H1 (cell line): ENCODE data around the gene SHLD2. TPM values are rescaled to one million over a fixed set of nuclear protein-coding genes. Genes with fewer than 3 reads are reported as not detected.

Experiments
- CTCF ChIA-PET: fragments of 300-600 bp; sonication (Branson Sonifier 250); formaldehyde crosslinking; loops from one replicate; lab custom pipeline; 2021; ENCODE audit not compliant: partially characterized antibody; lab: Charles Lee
- POLR2A ChIA-PET: fragments of 300-600 bp; sonication (Branson Sonifier 250); formaldehyde crosslinking; loops from one replicate; lab custom pipeline; 2021; ENCODE audit warnings: inconsistent platforms; ENCODE audit not compliant: partially characterized antibody; lab: Charles Lee
- DNase-seq, 2 experiments: peaks; one replicate each; pipeline versions ENCODE4 v3.0.0 to v3.0.0-alpha.2; 2010 to 2022; ENCODE audit warnings: low spot score in 2 of 2, low read depth in 1 of 2, mixed read lengths in 1 of 2
- FAIRE-seq: peaks from 2 replicates; lab custom pipeline; 2011; peaks lifted over from hg19 to GRCh38; lab: Jason Lieb, UNC
- H2AFZ ChIP-seq: 2 replicates; pipeline ENCODE4 v1.8.1; 2012; ENCODE audit warnings: low read length, inconsistent platforms
- H2AK5ac ChIP-seq: 2 replicates; pipeline ENCODE4 v1.6.1; 2013; ENCODE audit warnings: low read depth, low read length
- H2BK120ac ChIP-seq: replicated peaks from 2 replicates; pipeline ENCODE3; 2013; ENCODE audit warnings: low read depth, low read length, inconsistent platforms
- H2BK12ac ChIP-seq: 2 replicates; pipeline ENCODE4 v1.6.1; 2013; ENCODE audit warnings: low read depth, low read length
- H2BK15ac ChIP-seq: 2 replicates; pipeline ENCODE4 v1.6.1; 2013; ENCODE audit warnings: low read length
- H2BK20ac ChIP-seq: 2 replicates; pipeline ENCODE4 v1.6.1; 2013; ENCODE audit warnings: low read length
- H2BK5ac ChIP-seq: 2 replicates; pipeline ENCODE4 v1.6.1; 2013; ENCODE audit warnings: low read depth, low read length
- H3K14ac ChIP-seq: 2 replicates; pipeline ENCODE4 v1.6.1; 2013; ENCODE audit warnings: inconsistent platforms; ENCODE audit not compliant: insufficient read length
- H3K18ac ChIP-seq: 2 replicates; pipeline ENCODE4 v1.6.1; 2013; ENCODE audit warnings: low read length; ENCODE audit errors: extremely low read depth
- H3K23ac ChIP-seq: 2 replicates; pipeline ENCODE4 v1.6.1; 2013; ENCODE audit warnings: inconsistent platforms; ENCODE audit not compliant: insufficient read length
- H3K23me2 ChIP-seq: 2 replicates; pipeline ENCODE4 v1.6.1; 2013; ENCODE audit warnings: low read depth, low read length
- H3K27ac ChIP-seq: 2 replicates; pipeline ENCODE4 v1.6.1; 2011; ENCODE audit warnings: low read depth, low read length, inconsistent platforms
- H3K27me3 ChIP-seq, 4 experiments: replicated peaks in 1 of 4; 1 replicate in 1 of 4; 2 replicates in 3 of 4; pipeline versions ENCODE4 v1.6.1 to v1.8.1; 2011 to 2013; ENCODE audit warnings: low read length in 3 of 4, mild to moderate bottlenecking in 3 of 4, inconsistent platforms in 2 of 4, mixed read lengths in 2 of 4, moderate library complexity in 1 of 4; ENCODE audit not compliant: control insufficient read depth in 3 of 4, insufficient read depth in 3 of 4; ENCODE audit errors: extremely low read depth in 1 of 4
- H3K36me3 ChIP-seq, 4 experiments: 2 replicates each; pipeline versions ENCODE4 v1.6.1 to v1.8.1; 2011 to 2013; ENCODE audit warnings: mild to moderate bottlenecking in 4 of 4, low read length in 3 of 4, moderate library complexity in 2 of 4, control low read depth in 1 of 4, inconsistent platforms in 1 of 4; ENCODE audit not compliant: insufficient read depth in 4 of 4, control insufficient read depth in 2 of 4
- H3K4ac ChIP-seq: replicated peaks from 2 replicates; pipeline ENCODE3; 2013; ENCODE audit warnings: low read length, low read depth, mixed read lengths, inconsistent platforms; ENCODE audit not compliant: insufficient read length
- H3K4me1 ChIP-seq, 4 experiments: replicated peaks in 1 of 4; 1 replicate in 1 of 4; 2 replicates in 3 of 4; pipeline versions ENCODE4 v1.6.1 to v1.8.1; 2011 to 2013; ENCODE audit warnings: low read length in 3 of 4, inconsistent platforms in 2 of 4, mixed read lengths in 1 of 4; ENCODE audit not compliant: insufficient read depth in 4 of 4, control insufficient read depth in 3 of 4
- H3K4me2 ChIP-seq, 2 experiments: 2 replicates each; pipeline versions ENCODE4 v1.6.1 to v1.8.1; 2011 to 2013; ENCODE audit warnings: low read depth in 2 of 2, low read length in 2 of 2, control low read depth in 1 of 2, inconsistent platforms in 1 of 2, mild to moderate bottlenecking in 1 of 2; ENCODE audit not compliant: insufficient read depth in 1 of 2
- H3K4me3 ChIP-seq, 4 experiments: fragments of 200-600, 300-600 bp in 1 of 4; sonication (generic), shearing (Covaris generic), sonication (Bioruptor Twin) in 1 of 4; 2 replicates each; pipeline versions ENCODE4 v1.5.1 to v1.8.1; 2011 to 2016; ENCODE audit warnings: low read length in 4 of 4, low read depth in 3 of 4, control low read depth in 2 of 4, inconsistent platforms in 2 of 4, mild to moderate bottlenecking in 2 of 4, mixed read lengths in 1 of 4, moderate library complexity in 1 of 4; ENCODE audit not compliant: insufficient read depth in 2 of 4; ENCODE audit errors: extremely low read depth in 1 of 4
- H3K56ac ChIP-seq: replicated peaks from 2 replicates; pipeline ENCODE3; 2013; ENCODE audit warnings: low read depth, mild to moderate bottlenecking, mixed read lengths, low read length, inconsistent platforms; ENCODE audit not compliant: insufficient read length
- H3K79me1 ChIP-seq: 2 replicates; pipeline ENCODE4 v1.6.1; 2013; ENCODE audit warnings: low read depth, low read length, control low read depth
- H3K79me2 ChIP-seq, 2 experiments: 2 replicates each; pipeline versions ENCODE4 v1.6.1 to v1.8.1; 2012 to 2013; ENCODE audit warnings: low read length in 2 of 2, mild to moderate bottlenecking in 2 of 2, inconsistent platforms in 1 of 2; ENCODE audit not compliant: insufficient read depth in 2 of 2, control insufficient read depth in 1 of 2
- H3K9ac ChIP-seq, 4 experiments: replicated peaks in 1 of 4; 1 replicate in 1 of 4; 2 replicates in 3 of 4; pipeline versions ENCODE4 v1.6.1 to v1.8.1; 2011 to 2013; ENCODE audit warnings: low read depth in 3 of 4, low read length in 3 of 4, control low read depth in 2 of 4, mild to moderate bottlenecking in 2 of 4, moderate library complexity in 2 of 4, inconsistent platforms in 1 of 4; ENCODE audit errors: extremely low read depth in 1 of 4
- H3K9me3 ChIP-seq, 2 experiments: 2 replicates each; pipeline versions ENCODE4 v1.6.1 to v1.8.1; 2012 to 2013; ENCODE audit warnings: mild to moderate bottlenecking in 2 of 2, moderate library complexity in 2 of 2, control low read depth in 1 of 2, inconsistent platforms in 1 of 2, low read depth in 1 of 2, low read length in 1 of 2, mixed read lengths in 1 of 2; ENCODE audit not compliant: insufficient read depth in 2 of 2
- H4K20me1 ChIP-seq, 2 experiments: replicated peaks in 1 of 2; 2 replicates each; pipeline versions ENCODE3 to v1.8.1; 2011 to 2013; ENCODE audit warnings: inconsistent platforms in 2 of 2, low read length in 2 of 2, mild to moderate bottlenecking in 1 of 2; ENCODE audit not compliant: insufficient read depth in 2 of 2, control insufficient read depth in 1 of 2
- H4K5ac ChIP-seq: 2 replicates; pipeline ENCODE4 v1.6.1; 2013; ENCODE audit warnings: low read length, low read depth, mixed read lengths, inconsistent platforms; ENCODE audit not compliant: insufficient read length
- H4K8ac ChIP-seq: 2 replicates; pipeline ENCODE4 v1.8.0; 2013; ENCODE audit warnings: mild to moderate bottlenecking, moderate library complexity, low read length, inconsistent platforms; ENCODE audit not compliant: insufficient read depth; ENCODE audit errors: extremely low read depth
- H4K91ac ChIP-seq: replicated peaks from 2 replicates; pipeline ENCODE3; 2013; ENCODE audit warnings: low read length, mixed read lengths, inconsistent platforms; ENCODE audit not compliant: insufficient read length
- BACH1 ChIP-seq: IDR thresholded peaks from 2 replicates; pipeline ENCODE4 v1.6.1; 2012; ENCODE audit warnings: low read length, improper control_type of control experiment
- HDAC2 ChIP-seq, 2 experiments: fragments of 300-600 bp in 1 of 2; sonication (generic) in 1 of 2; IDR thresholded peaks; 2 replicates each; pipeline ENCODE4 v1.6.1; 2011 to 2012; ENCODE audit warnings: low read depth in 2 of 2, low read length in 2 of 2, mild to moderate bottlenecking in 2 of 2, moderate library complexity in 2 of 2, borderline replicate concordance in 1 of 2, inconsistent platforms in 1 of 2
- KDM4A ChIP-seq: IDR thresholded peaks from one replicate; pipeline ENCODE4 v1.7.1; 2012; ENCODE audit warnings: low read depth, mild to moderate bottlenecking, moderate library complexity, low read length, inconsistent platforms; ENCODE audit not compliant: severe bottlenecking
- POLR2A ChIP-seq, 2 experiments: IDR thresholded peaks; 1 replicate in 1 of 2; 2 replicates in 1 of 2; pipeline ENCODE4 v1.6.1; 2011; ENCODE audit warnings: low read depth in 2 of 2, low read length in 2 of 2, mild to moderate bottlenecking in 2 of 2; ENCODE audit errors: control extremely low read depth in 1 of 2
- RAD21 ChIP-seq, 2 experiments: IDR thresholded peaks in 1 of 2; conservative IDR thresholded peaks in 1 of 2; 2 replicates each; pipeline ENCODE4 v1.6.1; 2011; ENCODE audit warnings: low read depth in 2 of 2, low read length in 2 of 2, improper control_type of control experiment in 1 of 2, inconsistent platforms in 1 of 2, mild to moderate bottlenecking in 1 of 2, moderate library complexity in 1 of 2
- RBBP5 ChIP-seq: IDR thresholded peaks from 2 replicates; pipeline ENCODE4 v1.7.1; 2012; ENCODE audit warnings: low read depth, mild to moderate bottlenecking, inconsistent platforms, low read length, moderate library complexity, borderline replicate concordance
- TCF12 ChIP-seq: IDR thresholded peaks from 2 replicates; pipeline ENCODE4 v1.6.1; 2011; ENCODE audit warnings: low read depth, mild to moderate bottlenecking, low read length
- WGBS, 2 experiments: shearing (Covaris generic) in 1 of 2; methylation state at CpG; one replicate each; pipeline versions ENCODE4 v1.1.6 to v1.1.7; 2013 to 2015; ENCODE audit warnings: low lambda C conversion rate in 2 of 2, mixed read lengths in 2 of 2, inconsistent platforms in 1 of 2, low coverage in 1 of 2, missing lambda C conversion rate in 1 of 2; ENCODE audit not compliant: insufficient replicate concordance in 2 of 2, insufficient coverage in 1 of 2, insufficient read length in 1 of 2; ENCODE audit errors: extremely low coverage in 1 of 2, missing lambda C conversion rate in 1 of 2; 5-methylcytosine and 5-hydroxymethylcytosine counted together
- long read RNA-seq, 2 experiments: library from RNA in 1 of 2; library from capped mRNA in 1 of 2; stranded (forward); transcript quantifications; one replicate each; pipeline ENCODE4 v2.0.0, GENCODE V29; 2021; ENCODE audit warnings: inconsistent platforms in 1 of 2
- polyA minus RNA-seq, 3 experiments: library from RNA; depleted of rRNA, polyadenylated mRNA; stranded (reverse); fragments of >200 nt; gene quantifications; 1 replicate in 2 of 3; 2 replicates in 1 of 3; pipeline ENCODE4 v1.2.3, GENCODE V29; 2011
- polyA plus RNA-seq, 7 experiments: library from polyadenylated mRNA; depleted of rRNA in 3 of 7; stranded (reverse) in 5 of 7; unstranded in 2 of 7; fragments of >200 nt in 5 of 7; fragments of 200-250 nt in 2 of 7; gene quantifications; 1 replicate in 5 of 7; 2 replicates in 1 of 7; 4 replicates in 1 of 7; pipeline versions ENCODE4 v1.2.1 to v1.2.3, GENCODE V29; 2011 to 2013; ENCODE audit warnings: missing spikeins in 2 of 7, mixed read lengths in 2 of 7
- total RNA-seq: library from RNA; stranded (reverse); fragmentation: NEBNext Ultra II Directional; extraction: Animal tissue kit (Norgen Biotek cat#: 25700); gene quantifications from 2 replicates; pipeline ENCODE4 v1.2.1, GENCODE V29; 2021

SHLD2 gene
- 31.6 and 32.4 TPM in 2 replicates for total RNA-seq
- polyA plus RNA-seq (2011; rRNA removed) = 4.5 and 7.9 TPM in 2 replicates
- 8.4 TPM for polyA plus RNA-seq (2011; cell fraction: cytosol; rRNA removed)
- polyA plus RNA-seq (2011; cell fraction: nucleus; rRNA removed) = 17.8 TPM
- 9.2 to 17.4 TPM (median 11.4 TPM) in 4 replicates for polyA plus RNA-seq (2012, experiment 1 of 2)
- 1.1 TPM for polyA plus RNA-seq (2012, experiment 2 of 2)
- 30.4 TPM for polyA plus RNA-seq (2013, experiment 1 of 2)
- polyA plus RNA-seq (2013, experiment 2 of 2) = 29.3 TPM
- 16.1 and 25.1 TPM in 2 replicates for polyA minus RNA-seq (2011; rRNA and poly(A)+ RNA removed)
- 13.4 TPM for polyA minus RNA-seq (2011; cell fraction: cytosol; rRNA and poly(A)+ RNA removed)
- polyA minus RNA-seq (2011; cell fraction: nucleus; rRNA and poly(A)+ RNA removed) = 55.0 TPM
- long read RNA-seq, experiment 1, partial matches to known transcripts = 31 of 38 reads
- long read RNA-seq, experiment 1, other reads (novel, unspliced or antisense) = 3 of 38 reads
- long read RNA-seq, experiment 2, partial matches to known transcripts = 0 of 11 reads
- long read RNA-seq, experiment 2, other reads (novel, unspliced or antisense) = 7 of 11 reads

GRCh38 chr10:87094373-87095235 is at the start of gene SHLD2, which contains the start of gene GLUD1:
TSS of gene SHLD2 (plus strand) at chr10:87095206. CDS start at chr10:87151355, 56,149 bp downstream.
TSS of gene GLUD1 (minus strand) at chr10:87094843. CDS start at chr10:87094769, 74 bp downstream.
- Histone ChIP-seq H3K18ac (peak within 1 kb of the TSS; percentile 44), H3K79me2 (peaks cover 0 to 51% of the 10 kb centered on the region in 2 experiments; a peak in 2 of 4 replicates), H2AFZ (peak within 1 kb of the TSS; percentile 98; the same call in 1 of the 2 replicates), H4K91ac (peak within 1 kb of the TSS; percentile 85), H2AK5ac (no peak within 1 kb of the TSS), H2BK20ac (no peak within 1 kb of the TSS), H3K4me1 (peaks cover 0 to 5% (median 1%) of the 10 kb centered on the region in 4 experiments; a peak in 2 of 7 replicates), H2BK120ac (peak within 1 kb of the TSS; percentile 93), H3K27me3 (no peaks in the 10 kb centered on the region), H2BK15ac (peak within 1 kb of the TSS; percentile 25; the same call in 1 of the 2 replicates), H4K20me1 (peaks cover 2 to 4% of the 10 kb centered on the region in 2 experiments), H4K8ac (peak within 1 kb of the TSS; percentile 96), H2BK12ac (peak within 1 kb of the TSS; percentile 64), H3K9ac (peak within 1 kb of the TSS; percentile 81 to 91 (median 88)), H3K4ac (peak within 1 kb of the TSS; percentile 90), H3K36me3 (peaks cover 0 to 4% (median 0%) of the 10 kb centered on the region in 4 experiments; a peak in 1 of 8 replicates), H3K56ac (peak within 1 kb of the TSS; percentile 78), H3K27ac (peak within 1 kb of the TSS; percentile 69; the same call in 1 of the 2 replicates), H2BK5ac (peak within 1 kb of the TSS; percentile 79), H3K23ac (no peak within 1 kb of the TSS), H3K4me2 (peak within 1 kb of the TSS; percentile 87 to 92), H4K5ac (peak within 1 kb of the TSS; percentile 94), H3K14ac (no peak within 1 kb of the TSS), H3K9me3 (no peaks in the 10 kb centered on the region), H3K79me1 (no peaks in the 10 kb centered on the region), H3K23me2 (peaks cover 9% of the 10 kb centered on the region; the same call in 1 of the 2 replicates), H3K4me3 (peak within 1 kb of the TSS; percentile 61 to 82 (median 71))
- no peak for FAIRE-seq
- peak; percentile 69 to 89 for DNase-seq
- POLR2A ChIA-PET = interaction anchor here (0.6 to 2.2 kb wide), 3 partner anchors 34 to 337 kb away, joined by 3 to 6 read pairs (median 4); no protein-coding TSS in a partner anchor
- CTCF ChIA-PET = interaction anchor here (0.6 to 1.6 kb wide), 2 partner anchors 128 to 155 kb away, joined by 3 read pairs; no protein-coding TSS in a partner anchor
- 2% methylated on average over 34 of the region's 111 CpGs; no CpG with 5 or more reads in 1 of the 2 experiments for WGBS, 2 experiments
- TF ChIP-seq RAD21 (IDR thresholded peaks at IDR 0.05 in 1 of 2, conservative IDR thresholded peaks at IDR 0.05 in 1 of 2; ENCODE audit: low read depth in 2 of 2, low read length in 2 of 2) (peak in 1 of 2 experiments; percentile 9; a peak in 1 of 4 replicates), HDAC2 (IDR thresholded peaks at IDR 0.05; ENCODE audit: borderline replicate concordance in 1 of 2, low read depth in 2 of 2, low read length in 2 of 2) (peak in 1 of 2 experiments; percentile 75; a peak in 2 of 4 replicates), POLR2A (IDR thresholded peaks at IDR 0.05; ENCODE audit: control extremely low read depth in 1 of 2, low read depth in 2 of 2, low read length in 2 of 2) (peak; percentile 69 to 73), KDM4A (peak; percentile 75), TCF12 (0 out of 2 replicates have a peak, but pooled peaks have one; percentile 18), RBBP5 (0 out of 2 replicates have a peak, but pooled peaks have one; percentile 2), BACH1 (peak; percentile 61)
